Activated T-cell treated with anti-CD3 and anti-CD28 coated beads, Interleukin-2, amount 50 U/mL, for 1 hour (primary cell): ENCODE data around the gene MCM5.

Experiments
- DNase-seq: peaks from one replicate; pipeline ENCODE4 v3.0.0-alpha.2; 2020

The MCM5 gene

GRCh38 chr22:35404176-35404575 lies 4.2 kb downstream of the MCM5 start:
- no peak for DNase-seq

GRCh38 chr22:35406443-35406842 lies 6.5 kb downstream of the MCM5 start:
- DNase-seq: no peak

- DNase-seq: no peak
Measured at GRCh38 chr22:35407362-35407761, 7.4 kb downstream of the MCM5 start.

- DNase-seq: no peak
Measured at GRCh38 chr22:35409783-35410662, 10.1 kb downstream of the MCM5 start.

GRCh38 chr22:35410663-35411034 lies 10.7 kb downstream of the MCM5 start:
- no peak for DNase-seq

- DNase-seq: no peak
Measured at GRCh38 chr22:35411102-35411501, 11.2 kb downstream of the MCM5 start.

GRCh38 chr22:35413624-35414023 lies 13.7 kb downstream of the MCM5 start:
- no peak for DNase-seq

GRCh38 chr22:35417606-35418005 lies 17.7 kb downstream of the MCM5 start:
- DNase-seq: no peak

GRCh38 chr22:35418088-35418487 lies 18.1 kb downstream of the MCM5 start:
- no peak for DNase-seq

GRCh38 chr22:35418731-35419130 lies 18.8 kb downstream of the MCM5 start:
- DNase-seq: no peak

- no peak for DNase-seq
Measured at GRCh38 chr22:35419756-35420155, 19.8 kb downstream of the MCM5 start.

- no peak for DNase-seq
Measured at GRCh38 chr22:35421121-35421520, 21.2 kb downstream of the MCM5 start.

- no peak for DNase-seq
Measured at GRCh38 chr22:35422145-35422544, 22.2 kb downstream of the MCM5 start.

GRCh38 chr22:35422936-35423335 lies 23.0 kb downstream of the MCM5 start:
- DNase-seq: no peak

GRCh38 chr22:35424081-35424480 lies 24.1 kb downstream of the MCM5 start:
- no peak for DNase-seq

GRCh38 chr22:35424761-35425160 lies 24.8 kb downstream of the MCM5 start:
- DNase-seq: no peak

- DNase-seq: no peak
Measured at GRCh38 chr22:35425546-35425945, 25.6 kb downstream of the MCM5 start.

- DNase-seq: no peak
Measured at GRCh38 chr22:35425971-35426800, 26.2 kb downstream of the MCM5 start.

GRCh38 chr22:35426801-35427140 lies 26.8 kb downstream of the MCM5 start:
- DNase-seq: no peak

- peak; percentile 72 for DNase-seq
Measured at GRCh38 chr22:35430897-35431322, 31.0 kb downstream of the MCM5 start.

- DNase-seq: no peak
Measured at GRCh38 chr22:35431483-35432227, 31.7 kb downstream of the MCM5 start.

GRCh38 chr22:35432228-35432905 lies 32.4 kb downstream of the MCM5 start:
- DNase-seq: no peak
